Measurements from ENCODE around the gene DBN1. TPM values are rescaled to one million over a fixed set of nuclear protein-coding genes. Genes with fewer than 3 reads are reported as not detected.

Gene DBN1
- total and polyA plus RNA-seq, 9 of the 15 experiments (the other 6 are each of a cell fraction or from before 2014, with no cell fraction given), result 0.25 to 87.2 (median 27.9) TPM

DNA sequence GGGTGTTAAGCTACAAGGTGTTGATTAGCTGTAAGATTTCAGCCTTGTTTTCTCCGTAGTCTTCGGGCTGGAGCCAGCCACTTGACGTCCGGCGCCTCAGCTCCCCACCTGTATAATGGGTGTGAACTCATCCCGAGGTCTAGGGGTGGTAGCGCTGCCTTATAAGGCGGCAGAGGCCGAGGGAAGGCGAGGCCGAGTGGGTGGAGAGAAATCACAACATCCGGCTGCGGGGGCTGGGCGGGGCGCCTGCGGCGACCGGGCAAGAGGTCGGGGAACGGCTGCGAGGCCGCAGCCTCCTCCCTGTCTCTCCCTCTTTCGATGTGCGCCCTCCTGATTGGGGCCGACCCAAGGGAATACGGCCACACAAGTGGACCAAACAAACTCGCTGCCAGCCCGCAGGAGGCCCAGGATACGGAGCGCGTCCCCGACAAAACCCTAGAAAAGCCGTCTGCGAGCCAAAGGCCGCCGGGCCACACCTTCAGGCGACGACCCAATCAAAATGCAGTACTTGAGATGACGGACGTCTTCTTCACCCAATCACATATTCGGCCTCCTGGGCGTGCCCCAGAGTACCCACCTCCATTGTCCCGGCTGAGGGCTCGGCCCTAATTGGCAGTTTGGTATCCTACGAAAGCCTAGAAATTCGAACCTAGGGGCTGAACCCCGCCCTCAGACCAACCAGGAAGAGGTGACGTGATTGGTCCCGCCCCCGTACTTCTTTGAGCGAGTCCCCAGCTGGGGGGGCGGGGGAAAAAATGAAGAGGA, 47.5 kb downstream of the DBN1 start (continued):
- TF ChIP-seq ZNF239 (CRISPR knock-in tag; IDR thresholded peaks at IDR 0.05) (no peak), CC2D1A (IDR thresholded peaks at IDR 0.05) (no peak), ZKSCAN8 (CRISPR knock-in tag; IDR thresholded peaks at IDR 0.05) (no peak), ZNF175 (CRISPR knock-in tag; IDR thresholded peaks at IDR 0.05; ENCODE audit: low read depth) (peak; percentile 68; the same call in 1 of the 2 replicates), RBM39 (optimal IDR thresholded peaks at IDR 0.05; ENCODE audit: low read depth, low read length) (no peak), ZC3H11A (IDR thresholded peaks at IDR 0.05; ENCODE audit: low read depth, low read length) (no peak), MED1 (CRISPR knock-in tag; IDR thresholded peaks at IDR 0.05; ENCODE audit: borderline replicate concordance) (no peak), NELFE (IDR thresholded peaks at IDR 0.05; ENCODE audit: insufficient read depth, insufficient read length) (no peak), SMARCB1 (IDR thresholded peaks at IDR 0.05; ENCODE audit: insufficient read length, low read depth) (no peak), ZNF551 (CRISPR knock-in tag; IDR thresholded peaks at IDR 0.05) (no peak), TCF7 (IDR thresholded peaks at IDR 0.05; ENCODE audit: borderline replicate concordance) (no peak), TAF15 (IDR thresholded peaks at IDR 0.05; ENCODE audit: low read depth, low read length) (no peak), HDAC8 (tag; IDR thresholded peaks at IDR 0.05) (no peak), MAFF (IDR thresholded peaks at IDR 0.05; ENCODE audit: low read length) (no peak), STAT5A (IDR thresholded peaks at IDR 0.05; ENCODE audit: borderline replicate concordance, low read length) (no peak), SMARCE1 (IDR thresholded peaks at IDR 0.05) (peak; percentile 9), ZNF253 (CRISPR knock-in tag; conservative IDR thresholded peaks at IDR 0.05) (no peak), ETV5 (CRISPR knock-in tag; IDR thresholded peaks at IDR 0.05; ENCODE audit: low read depth) (peak; percentile 96)
- TF ChIP-seq, protein P1, sequence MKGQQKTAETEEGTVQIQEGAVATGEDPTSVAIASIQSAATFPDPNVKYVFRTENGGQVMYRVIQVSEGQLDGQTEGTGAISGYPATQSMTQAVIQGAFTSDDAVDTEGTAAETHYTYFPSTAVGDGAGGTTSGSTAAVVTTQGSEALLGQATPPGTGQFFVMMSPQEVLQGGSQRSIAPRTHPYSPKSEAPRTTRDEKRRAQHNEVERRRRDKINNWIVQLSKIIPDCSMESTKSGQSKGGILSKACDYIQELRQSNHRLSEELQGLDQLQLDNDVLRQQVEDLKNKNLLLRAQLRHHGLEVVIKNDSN (CRISPR knock-in tag; IDR thresholded peaks at IDR 0.05), result no peak; the same call in 1 of the 2 replicates
- TF ChIP-seq, protein P2, sequence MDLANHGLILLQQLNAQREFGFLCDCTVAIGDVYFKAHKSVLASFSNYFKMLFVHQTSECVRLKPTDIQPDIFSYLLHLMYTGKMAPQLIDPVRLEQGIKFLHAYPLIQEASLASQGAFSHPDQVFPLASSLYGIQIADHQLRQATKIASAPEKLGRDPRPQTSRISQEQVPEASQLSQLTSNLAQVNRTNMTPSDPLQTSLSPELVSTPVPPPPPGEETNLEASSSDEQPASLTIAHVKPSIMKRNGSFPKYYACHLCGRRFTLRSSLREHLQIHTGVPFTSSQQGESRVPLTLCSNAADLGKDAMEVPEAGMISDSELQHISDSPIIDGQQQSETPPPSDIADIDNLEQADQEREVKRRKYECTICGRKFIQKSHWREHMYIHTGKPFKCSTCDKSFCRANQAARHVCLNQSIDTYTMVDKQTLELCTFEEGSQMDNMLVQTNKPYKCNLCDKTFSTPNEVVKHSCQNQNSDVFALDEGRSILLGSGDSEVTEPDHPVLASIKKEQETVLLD (IDR thresholded peaks at IDR 0.05), result 0 out of 2 replicates have a peak, but pooled peaks have one; percentile 23
- TF ChIP-seq, protein P3, sequence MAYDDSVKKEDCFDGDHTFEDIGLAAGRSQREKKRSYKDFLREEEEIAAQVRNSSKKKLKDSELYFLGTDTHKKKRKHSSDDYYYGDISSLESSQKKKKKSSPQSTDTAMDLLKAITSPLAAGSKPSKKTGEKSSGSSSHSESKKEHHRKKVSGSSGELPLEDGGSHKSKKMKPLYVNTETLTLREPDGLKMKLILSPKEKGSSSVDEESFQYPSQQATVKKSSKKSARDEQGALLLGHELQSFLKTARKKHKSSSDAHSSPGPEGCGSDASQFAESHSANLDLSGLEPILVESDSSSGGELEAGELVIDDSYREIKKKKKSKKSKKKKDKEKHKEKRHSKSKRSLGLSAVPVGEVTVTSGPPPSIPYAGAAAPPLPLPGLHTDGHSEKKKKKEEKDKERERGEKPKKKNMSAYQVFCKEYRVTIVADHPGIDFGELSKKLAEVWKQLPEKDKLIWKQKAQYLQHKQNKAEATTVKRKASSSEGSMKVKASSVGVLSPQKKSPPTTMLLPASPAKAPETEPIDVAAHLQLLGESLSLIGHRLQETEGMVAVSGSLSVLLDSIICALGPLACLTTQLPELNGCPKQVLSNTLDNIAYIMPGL (CRISPR knock-in tag; IDR thresholded peaks at IDR 0.05), result no peak; the same call in 1 of the 2 replicates
- TF ChIP-seq, protein P4, sequence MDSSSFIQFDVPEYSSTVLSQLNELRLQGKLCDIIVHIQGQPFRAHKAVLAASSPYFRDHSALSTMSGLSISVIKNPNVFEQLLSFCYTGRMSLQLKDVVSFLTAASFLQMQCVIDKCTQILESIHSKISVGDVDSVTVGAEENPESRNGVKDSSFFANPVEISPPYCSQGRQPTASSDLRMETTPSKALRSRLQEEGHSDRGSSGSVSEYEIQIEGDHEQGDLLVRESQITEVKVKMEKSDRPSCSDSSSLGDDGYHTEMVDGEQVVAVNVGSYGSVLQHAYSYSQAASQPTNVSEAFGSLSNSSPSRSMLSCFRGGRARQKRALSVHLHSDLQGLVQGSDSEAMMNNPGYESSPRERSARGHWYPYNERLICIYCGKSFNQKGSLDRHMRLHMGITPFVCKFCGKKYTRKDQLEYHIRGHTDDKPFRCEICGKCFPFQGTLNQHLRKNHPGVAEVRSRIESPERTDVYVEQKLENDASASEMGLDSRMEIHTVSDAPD (CRISPR knock-in tag; IDR thresholded peaks at IDR 0.05), result no peak
- TF ChIP-seq, protein P5, sequence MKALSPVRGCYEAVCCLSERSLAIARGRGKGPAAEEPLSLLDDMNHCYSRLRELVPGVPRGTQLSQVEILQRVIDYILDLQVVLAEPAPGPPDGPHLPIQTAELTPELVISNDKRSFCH (CRISPR knock-in tag; IDR thresholded peaks at IDR 0.05), result no peak
- TF ChIP-seq, protein P5 (tag; IDR thresholded peaks at IDR 0.05), result 0 out of 2 replicates have a peak, but pooled peaks have one; percentile 71

Data from K562 (cell line).